ENCODE data around the gene FMNL2.

FMNL2 gene

GRCh38 chr2:152537081-152537651 is 202.2 kb downstream of the FMNL2 start:
- DNase-seq, result no peak

GRCh38 chr2:152539424-152539823 is 204.4 kb downstream of the FMNL2 start:
- no peak for DNase-seq

GRCh38 chr2:152541712-152542111 is 206.7 kb downstream of the FMNL2 start:
- no peak for DNase-seq

GRCh38 chr2:152542337-152542994 is 207.5 kb downstream of the FMNL2 start:
- DNase-seq, result no peak

- DNase-seq, result no peak
Measured at GRCh38 chr2:152542995-152543481, 208.1 kb downstream of the FMNL2 start.

GRCh38 chr2:152543717-152544116 is 208.7 kb downstream of the FMNL2 start:
- DNase-seq, result no peak

GRCh38 chr2:152544638-152545037 is 209.7 kb downstream of the FMNL2 start:
- no peak for DNase-seq

- no peak for DNase-seq
Measured at GRCh38 chr2:152546230-152546837, 211.4 kb downstream of the FMNL2 start.

- DNase-seq, result no peak
Measured at GRCh38 chr2:152548111-152548875, 213.3 kb downstream of the FMNL2 start.

GRCh38 chr2:152548996-152549395 is 214.0 kb downstream of the FMNL2 start:
- no peak for DNase-seq

- no peak for DNase-seq
Measured at GRCh38 chr2:152549423-152549822, 214.4 kb downstream of the FMNL2 start.

- no peak for DNase-seq
Measured at GRCh38 chr2:152550386-152550785, 215.4 kb downstream of the FMNL2 start.

- DNase-seq, result no peak
Measured at GRCh38 chr2:152552888-152553287, 217.9 kb downstream of the FMNL2 start.

GRCh38 chr2:152553518-152553917 is 218.5 kb downstream of the FMNL2 start:
- DNase-seq, result no peak

GRCh38 chr2:152555048-152555447 is 220.1 kb downstream of the FMNL2 start:
- no peak for DNase-seq

- no peak for DNase-seq
Measured at GRCh38 chr2:152556506-152556905, 221.5 kb downstream of the FMNL2 start.

GRCh38 chr2:152557273-152557888 is 222.4 kb downstream of the FMNL2 start:
- no peak for DNase-seq

GRCh38 chr2:152558158-152558984 is 223.4 kb downstream of the FMNL2 start:
- no peak for DNase-seq

GRCh38 chr2:152559008-152559407 is 224.0 kb downstream of the FMNL2 start:
- DNase-seq, result no peak

- DNase-seq, result no peak
Measured at GRCh38 chr2:152560166-152560565, 225.2 kb downstream of the FMNL2 start.

GRCh38 chr2:152560873-152561595 is 226.1 kb downstream of the FMNL2 start:
- DNase-seq, result no peak
